NCI-H2227 (cell line): ENCODE data around the gene SEC31B.

ENCODE experiments used
- DNase-seq: peaks from one replicate; lab custom pipeline; 2025; ENCODE audit not compliant: unreplicated experiment; lab: John Stamatoyannopoulos, UW

SEC31B gene

DNA sequence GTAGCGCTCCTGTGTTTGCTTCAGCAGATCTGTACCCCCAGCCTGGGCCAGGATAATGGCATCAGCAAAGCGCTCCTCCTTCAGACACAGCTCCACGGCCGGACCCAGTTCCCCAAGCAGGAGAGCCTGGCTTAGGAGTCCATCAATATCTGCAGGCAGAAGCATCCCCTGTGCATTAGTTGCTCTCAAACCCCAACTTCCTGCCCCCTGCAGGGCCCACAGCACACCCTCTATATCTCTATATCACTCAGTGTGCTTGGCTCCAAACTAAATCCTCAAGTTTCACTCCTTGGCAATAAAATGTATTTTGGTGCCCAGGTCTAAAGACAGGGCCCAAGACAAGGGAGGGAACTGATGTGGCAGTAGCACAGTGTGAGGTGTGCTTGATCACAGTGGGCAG is 21.6 kb downstream of the SEC31B start:
- DNase-seq, result no peak

DNA sequence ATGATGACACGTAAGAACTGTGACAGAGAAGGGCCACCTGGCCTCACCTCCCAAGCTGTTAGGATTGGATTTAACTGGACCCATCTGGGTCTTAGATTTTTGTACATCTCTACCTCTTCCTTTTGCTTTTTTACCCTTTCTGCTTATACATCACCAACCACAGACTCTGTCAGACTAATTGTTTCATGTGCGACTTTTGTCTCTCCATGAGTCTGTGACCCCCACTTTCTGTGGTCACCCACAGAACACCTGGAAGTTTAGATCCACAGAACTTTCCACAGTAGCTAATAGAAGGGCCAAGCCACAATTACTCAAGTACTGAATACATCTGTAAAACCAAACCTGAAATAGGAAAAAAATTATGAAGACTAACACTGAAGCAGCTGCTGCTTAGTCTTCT is 23.1 kb downstream of the SEC31B start:
- DNase-seq, result no peak

DNA sequence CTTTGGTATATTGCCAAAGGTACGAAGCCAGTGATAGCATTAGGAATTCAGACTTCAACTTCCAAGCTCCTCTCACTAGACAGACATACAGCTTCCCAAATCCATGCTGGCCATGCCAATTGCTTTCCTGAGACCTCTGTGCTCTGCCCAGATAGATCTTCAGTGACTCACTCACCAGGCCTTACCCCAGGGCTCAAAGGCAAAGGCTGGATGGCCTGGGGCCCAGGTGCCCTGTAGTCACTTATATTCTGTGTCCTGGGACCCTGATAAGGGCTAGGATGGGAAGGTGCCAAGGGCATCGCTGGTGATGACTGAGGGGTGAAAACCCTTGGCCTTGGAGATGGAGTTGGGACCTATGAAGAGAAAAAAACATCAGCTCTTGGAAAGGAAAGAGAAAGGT is 29.1 kb downstream of the SEC31B start:
- no peak for DNase-seq

DNA sequence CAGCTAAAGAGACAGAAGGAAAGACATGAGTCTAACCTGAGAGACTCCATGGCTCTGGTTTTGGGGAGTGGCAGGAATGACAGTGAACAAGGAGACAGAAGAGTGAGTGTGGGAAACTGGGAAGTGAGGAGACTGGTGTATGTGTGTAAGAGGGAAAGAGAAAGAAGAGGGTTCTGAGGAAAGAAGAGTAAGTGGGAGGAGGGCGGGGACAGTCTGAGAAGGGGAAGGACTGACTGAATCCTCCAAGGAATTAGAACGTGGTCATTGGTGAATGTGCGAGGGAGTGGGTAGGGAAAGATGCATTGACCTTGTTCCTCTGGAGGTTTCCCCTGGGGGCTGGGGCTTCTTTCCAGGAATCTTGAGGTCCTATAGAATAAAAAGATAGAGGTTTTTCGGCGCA is 30.3 kb downstream of the SEC31B start:
- no peak for DNase-seq

DNA sequence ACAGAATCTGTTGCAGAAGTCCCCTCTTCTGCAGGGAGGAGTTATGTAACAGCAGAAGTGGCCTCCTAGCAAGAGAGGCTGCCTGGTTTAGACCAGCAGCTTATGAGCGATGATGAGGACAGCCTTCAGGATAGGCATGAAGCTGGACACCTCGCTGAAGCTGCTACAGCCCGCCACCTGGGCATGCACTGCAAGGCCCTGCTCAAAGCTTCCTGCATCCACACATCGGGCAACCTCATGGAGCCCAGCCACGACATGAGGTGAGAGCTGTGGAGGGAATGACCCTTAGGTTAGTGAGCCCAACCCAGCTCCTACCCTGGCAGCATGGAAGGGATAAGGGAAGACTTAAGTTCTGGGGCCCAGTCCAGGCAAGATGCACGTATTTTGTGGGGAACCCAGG is 32.1 kb downstream of the SEC31B start:
- DNase-seq, result no peak

DNA sequence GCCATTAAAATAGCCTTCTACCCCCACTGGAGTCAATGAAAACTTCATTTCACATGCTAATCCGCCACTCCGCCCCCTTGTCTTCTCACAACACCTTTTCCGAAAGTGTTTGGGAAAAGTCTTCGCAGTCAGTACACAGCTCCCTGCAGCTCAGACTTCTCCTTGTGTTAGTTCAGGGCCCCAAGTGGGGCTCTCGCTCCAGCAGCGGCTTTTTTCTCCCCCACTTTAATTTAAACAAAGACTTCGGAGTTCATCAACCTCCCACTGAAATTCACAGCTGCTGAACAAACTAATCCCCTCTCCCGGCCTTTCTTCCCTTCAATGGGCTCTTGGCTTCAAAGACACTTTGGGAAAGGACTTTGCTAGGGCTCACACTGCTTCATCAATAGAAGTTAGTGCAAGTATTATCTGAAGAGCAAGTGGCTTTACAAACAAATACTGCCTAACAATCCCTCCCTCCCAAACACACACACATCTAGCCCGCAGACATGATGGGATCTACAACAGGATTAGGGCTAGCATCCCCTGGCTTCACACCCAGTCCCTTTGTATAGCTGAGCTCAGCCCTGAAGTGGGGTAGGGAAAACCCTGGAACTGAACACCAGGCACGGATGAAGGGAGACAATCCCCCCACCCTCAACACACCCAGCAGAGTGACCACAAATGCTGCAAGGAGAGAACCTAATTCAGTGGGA is 33.7 kb downstream of the SEC31B start:
- DNase-seq, result no peak

DNA sequence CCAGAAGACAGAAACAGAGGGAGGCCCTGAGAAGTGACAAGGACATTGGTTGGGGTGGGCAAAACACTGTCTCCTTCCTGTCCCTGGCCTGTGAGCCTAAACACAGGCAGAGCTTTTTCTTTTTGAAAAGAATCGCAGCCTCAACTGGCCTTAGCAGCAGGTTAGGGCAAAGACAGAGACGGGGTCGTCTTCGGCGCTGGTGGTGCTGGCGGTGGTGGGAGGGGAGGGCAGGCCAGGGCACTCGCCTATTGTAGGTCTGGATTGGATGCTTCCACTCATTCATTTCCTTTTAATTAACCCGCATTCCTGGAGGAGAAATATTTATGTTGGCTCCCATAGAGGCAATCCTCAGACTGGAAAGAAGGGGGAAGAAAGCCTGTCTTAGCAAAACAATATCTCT is 34.3 kb downstream of the SEC31B start:
- DNase-seq, result no peak

DNA sequence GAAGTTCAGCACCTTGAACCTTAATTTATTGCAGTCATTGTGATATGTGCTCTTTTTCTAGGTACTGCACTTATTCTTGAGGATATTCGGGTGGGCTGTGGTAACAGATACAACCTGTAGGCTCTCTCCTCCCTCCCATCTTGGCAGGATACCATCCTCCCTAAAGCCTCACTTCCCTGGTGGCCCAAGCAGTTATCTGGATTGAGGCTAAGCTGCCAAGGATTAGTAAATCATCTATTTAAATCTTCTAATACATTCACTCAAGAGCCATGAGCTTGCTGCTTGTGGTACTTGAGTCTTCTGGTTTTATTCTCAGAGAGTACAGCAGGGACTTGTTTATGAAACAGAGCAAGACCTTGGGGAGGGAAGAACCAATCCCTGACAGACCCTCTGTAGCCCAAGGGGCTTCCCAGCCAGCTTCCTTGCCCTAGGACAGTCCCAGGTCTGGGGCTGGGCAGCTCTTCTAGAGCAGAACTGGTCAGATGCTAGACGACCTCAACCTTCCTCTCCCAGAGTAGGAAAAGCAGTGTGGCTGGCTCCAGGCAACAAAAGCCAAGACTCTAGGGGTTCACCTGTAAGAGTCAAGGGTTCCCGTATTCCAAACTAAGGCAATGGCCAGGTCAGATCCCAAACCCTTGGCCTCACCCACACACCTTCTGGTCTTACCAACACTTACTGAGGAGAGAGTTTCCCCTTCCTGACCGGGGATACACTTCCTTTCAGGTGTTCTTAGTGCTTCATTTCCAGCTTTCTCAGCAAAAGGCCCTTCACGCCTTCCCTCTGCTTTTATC is 35.6 kb downstream of the SEC31B start:
- DNase-seq, result no peak

DNA sequence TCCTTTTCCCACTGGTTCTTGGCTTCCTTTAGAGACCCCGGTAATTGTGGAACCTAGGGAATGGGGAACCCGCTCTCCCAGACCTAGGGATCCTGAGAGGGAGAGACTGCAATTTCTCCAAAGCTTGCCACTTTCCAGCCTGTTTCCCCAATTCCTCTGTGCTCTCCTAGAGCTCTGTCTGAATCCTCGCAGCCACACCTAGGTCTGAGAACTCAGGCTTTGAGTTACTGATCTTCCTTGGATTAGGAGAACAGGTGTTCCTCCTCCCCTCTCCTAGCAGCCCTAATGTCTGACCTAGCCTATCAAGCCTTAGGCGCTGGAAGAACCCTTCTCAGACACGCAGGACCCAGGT is 36.9 kb downstream of the SEC31B start:
- DNase-seq, result no peak

DNA sequence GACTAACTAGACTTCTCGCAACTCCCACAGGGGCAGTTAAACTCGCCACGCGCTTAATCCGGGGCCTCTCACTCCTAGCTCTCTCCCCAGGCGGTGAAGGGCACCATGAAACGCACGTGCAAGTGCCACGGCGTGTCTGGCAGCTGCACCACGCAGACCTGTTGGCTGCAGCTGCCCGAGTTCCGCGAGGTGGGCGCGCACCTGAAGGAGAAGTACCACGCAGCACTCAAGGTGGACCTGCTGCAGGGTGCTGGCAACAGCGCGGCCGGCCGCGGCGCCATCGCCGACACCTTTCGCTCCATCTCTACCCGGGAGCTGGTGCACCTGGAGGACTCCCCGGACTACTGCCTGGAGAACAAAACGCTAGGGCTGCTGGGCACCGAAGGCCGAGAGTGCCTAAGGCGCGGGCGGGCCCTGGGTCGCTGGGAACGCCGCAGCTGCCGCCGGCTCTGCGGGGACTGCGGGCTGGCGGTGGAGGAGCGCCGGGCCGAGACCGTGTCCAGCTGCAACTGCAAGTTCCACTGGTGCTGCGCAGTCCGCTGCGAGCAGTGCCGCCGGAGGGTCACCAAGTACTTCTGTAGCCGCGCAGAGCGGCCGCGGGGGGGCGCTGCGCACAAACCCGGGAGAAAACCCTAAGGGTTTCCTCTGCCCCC is 37.4 kb downstream of the SEC31B start:
- peak; percentile 76 for DNase-seq

DNA sequence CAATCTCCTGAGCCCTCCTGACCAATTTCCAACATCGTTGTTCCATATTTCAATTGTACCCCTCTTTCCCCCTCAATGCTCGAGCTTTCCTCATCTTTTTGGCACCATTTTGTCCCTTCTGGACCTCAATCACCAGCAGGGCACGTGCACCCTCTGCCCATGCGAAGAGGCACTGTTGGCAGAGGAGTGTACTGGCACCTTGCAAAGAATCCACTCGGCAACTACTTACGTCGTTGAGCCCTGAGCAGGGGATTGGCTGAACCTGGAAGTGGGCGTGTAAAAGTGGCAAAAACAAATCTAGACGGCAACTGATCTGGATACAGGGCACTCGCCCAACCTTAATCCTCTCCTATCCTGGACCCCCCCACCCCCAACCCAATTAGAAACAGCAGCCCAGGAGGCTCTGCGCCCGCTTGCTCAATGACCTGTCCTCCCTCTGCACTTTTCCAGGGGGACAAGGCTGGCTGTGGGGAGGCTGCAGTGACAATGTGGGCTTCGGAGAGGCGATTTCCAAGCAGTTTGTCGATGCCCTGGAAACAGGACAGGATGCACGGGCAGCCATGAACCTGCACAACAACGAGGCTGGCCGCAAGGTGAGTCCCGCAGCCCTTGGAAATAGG is 38.1 kb downstream of the SEC31B start:
- DNase-seq, result peak; percentile 81

DNA sequence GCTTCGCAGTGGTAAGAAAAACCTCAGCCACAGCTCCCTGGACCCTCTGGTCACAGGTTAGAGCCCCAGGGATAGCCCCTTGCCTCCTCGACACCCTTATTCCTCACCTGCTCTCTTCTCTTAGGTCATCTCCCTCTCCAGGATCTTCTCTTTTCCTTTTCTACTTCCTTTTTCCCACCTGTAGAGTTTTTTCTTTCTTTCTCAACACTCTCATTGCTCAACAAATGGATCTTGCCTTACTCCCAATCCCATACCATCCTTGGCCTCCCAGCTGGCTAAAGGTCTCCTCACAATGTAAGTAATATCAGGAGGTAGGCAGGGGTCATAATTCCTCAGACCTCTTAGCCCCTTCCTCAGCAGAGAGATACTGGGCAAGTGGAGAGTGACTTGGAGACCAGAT is 39.7 kb downstream of the SEC31B start:
- no peak for DNase-seq

DNA sequence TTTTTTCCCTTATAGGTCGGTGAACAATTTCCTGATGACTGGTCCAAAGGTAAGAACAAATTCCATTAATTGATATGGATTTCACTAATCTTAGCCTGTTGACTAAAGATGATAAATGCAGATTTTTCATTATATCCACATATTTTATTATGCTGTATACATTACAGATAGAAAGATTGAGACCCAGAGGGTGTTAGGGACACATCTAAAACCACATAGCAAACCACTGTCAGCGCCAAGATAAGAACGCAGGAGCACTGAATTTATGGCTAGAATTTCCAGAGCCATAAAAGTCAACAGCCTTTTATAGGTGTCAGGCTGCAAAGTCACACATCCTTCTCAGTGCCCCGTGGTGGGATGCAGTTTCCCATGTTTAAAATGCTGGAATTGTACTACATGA is 40.6 kb downstream of the SEC31B start:
- no peak for DNase-seq

DNA sequence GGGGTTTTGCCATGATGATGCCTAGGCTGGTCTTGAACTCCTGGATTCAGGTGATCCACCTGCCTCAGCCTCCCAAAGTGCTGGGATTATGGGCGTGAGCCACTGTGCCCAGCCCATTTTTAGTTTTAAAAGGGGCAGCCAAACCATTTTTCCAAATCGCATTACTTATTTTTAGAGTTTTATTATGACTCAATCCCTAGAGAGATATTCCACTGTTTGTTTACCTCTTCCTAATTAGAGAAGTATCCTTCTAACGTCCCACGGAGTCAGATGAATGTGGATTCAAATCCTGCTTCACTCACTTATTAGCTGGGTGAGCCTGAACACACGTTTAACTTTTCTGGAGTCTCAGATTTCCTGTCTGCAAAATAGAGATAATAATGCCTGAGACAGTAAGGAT is 41.7 kb downstream of the SEC31B start:
- no peak for DNase-seq

DNA sequence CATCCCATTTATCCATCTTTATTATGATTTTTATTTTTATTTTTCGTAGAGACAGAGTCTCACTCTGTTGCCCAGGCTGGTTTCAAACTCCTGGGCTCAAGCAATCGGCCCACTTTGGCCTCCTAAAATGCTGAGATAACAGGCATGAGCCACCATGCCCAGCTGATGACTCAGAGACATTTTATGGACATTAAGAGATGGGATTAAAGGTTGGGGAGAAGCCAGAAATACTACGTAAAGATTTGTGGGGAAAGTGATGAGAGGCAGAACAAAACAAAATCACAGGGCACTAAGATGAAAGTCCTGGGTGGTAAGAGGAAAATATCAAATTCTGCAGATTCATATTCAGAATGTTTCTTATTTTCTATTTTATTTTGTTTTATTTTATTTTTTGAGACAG is 49.3 kb downstream of the SEC31B start:
- DNase-seq, result no peak

DNA sequence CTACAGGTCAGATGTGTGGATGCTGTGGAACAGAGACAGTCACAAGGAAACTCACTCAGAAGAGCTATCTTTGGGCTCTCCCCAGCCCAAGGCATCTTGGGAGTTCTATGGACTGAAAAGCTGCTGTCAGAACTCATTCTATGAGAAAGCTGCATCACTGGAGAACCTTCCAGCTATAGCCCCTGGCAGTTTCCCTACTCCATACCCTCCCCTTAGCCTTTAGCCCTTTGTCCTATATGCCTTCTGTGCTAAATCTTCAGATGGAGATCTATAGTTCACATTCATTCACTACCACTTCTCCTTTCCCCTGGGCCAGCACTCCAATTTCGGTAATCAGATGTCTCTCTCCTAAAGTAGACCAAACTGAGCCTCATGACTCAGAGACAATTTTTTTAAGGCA is 49.9 kb downstream of the SEC31B start:
- no peak for DNase-seq

DNA sequence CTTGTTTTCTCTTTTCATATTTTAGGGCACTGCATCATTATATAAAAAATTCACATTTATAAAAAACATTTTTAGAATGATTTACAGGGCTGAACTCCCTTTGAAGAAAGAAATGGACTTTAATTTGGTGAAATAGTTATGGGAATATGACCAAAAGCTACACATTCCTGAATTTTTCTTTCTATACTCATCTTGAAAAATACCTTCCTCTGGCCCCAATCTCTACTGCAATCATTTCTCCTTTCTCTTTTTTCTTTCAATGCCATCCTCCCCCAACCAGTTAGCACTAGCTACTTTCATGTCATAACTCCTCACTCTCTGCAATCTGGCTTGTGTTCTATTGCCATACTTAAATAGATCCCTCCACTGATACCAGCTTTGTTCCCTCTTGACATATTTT is 50.7 kb downstream of the SEC31B start:
- no peak for DNase-seq

DNA sequence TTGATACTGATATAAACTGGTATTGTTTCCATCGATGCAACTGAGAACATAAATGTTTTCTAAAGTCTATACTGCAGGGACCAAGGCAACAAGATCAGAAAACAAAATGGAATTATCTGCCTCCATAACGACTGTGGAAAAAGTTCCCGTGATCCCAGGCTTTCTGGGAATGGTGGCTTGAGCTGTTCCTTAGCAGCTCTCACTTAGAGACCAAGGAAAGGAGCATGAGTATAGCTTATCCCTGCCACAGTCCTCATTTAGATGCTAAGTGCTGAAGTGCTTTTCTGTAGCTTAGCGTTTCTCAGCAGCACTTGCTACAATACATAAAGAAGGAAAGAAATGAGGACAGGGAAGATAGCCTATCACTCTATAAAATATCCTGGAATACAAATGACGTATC is 51.3 kb downstream of the SEC31B start:
- no peak for DNase-seq

DNA sequence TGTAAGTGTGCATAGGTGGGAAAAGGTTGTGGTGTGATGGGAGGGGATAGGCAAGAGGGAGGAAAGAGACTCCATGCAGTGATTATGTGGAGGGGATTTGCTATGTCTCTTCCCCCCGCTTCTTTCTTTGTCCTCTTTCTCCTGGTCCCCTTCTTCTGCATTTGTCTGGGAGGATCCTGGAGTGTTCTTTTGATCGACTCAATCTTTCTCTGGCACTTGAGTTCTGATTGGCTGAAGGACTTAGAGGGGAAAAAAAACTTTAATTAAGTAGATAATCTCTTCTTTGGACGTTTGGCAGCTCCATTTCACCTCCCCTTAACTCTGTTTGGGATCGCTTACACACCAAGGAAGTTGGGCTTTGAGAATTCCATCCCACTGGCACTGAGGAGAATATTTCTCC is 57.0 kb downstream of the SEC31B start, which contains the start of gene WNT8B:
TSS of gene WNT8B (plus strand) at position 301 of the 400 bp plus-strand sequence. CDS start 160 bp downstream, outside the sequence.
- no peak for DNase-seq

DNA sequence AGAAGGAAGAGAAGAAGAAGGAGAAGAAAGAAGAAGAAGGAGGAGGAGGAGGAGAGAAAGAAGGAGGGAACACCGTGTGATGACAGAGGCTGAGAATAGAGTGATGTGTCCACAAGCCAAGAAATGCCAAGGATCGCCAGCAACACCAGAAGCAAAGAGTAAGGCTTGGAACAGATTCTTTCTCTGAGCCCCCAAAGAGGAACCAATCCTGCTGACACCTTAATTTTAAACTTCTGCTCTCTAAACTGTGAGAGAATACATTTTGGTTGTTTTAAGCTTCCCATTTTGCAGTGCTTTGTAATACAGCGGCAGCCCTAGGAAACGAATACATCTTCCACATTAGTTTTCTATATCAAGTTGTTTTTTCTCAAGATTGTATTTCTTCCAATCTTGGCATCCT is 70.7 kb downstream of the SEC31B start:
- DNase-seq, result no peak

DNA sequence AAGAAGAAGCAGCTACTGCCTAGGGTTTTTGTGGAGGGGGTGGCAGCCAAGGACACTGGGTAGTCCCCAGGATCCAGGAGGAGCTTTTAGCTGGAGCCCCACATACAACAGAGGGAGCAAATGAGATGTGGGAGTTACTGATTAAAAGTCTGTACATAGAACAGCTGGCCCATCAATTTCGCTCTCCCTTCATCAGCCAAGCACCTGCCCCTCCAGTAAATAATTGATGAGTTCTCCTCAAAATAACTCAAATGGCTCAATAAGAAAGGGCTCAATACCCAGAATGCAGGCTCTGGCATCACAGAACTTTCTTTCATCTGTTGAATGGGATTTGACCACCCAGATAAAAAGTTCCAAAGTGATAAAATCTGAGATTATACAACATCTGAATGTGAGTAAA is 72.0 kb downstream of the SEC31B start:
- no peak for DNase-seq
